ENCODE data around the gene FRMD3.

DNA sequence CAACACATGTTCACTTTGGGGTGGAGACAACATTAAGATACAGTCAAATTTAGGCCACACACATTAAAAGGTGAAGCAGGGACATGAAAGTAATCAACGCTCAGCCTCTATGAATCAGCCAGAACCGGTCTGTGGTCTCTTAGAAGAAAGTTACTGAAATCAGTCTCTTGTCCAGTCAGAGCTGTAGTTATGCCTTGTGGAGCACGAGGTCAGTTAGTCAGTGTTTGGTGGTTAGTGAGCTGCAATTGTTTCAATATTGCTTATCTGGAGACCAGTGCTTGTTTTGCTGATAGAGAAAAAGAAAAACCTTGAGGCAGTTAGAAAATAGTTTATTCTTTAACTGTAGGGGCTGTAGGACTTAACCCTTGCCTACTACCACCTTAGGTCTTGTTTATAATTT is 317.5 kb downstream of the FRMD3 start:
- TF ChIP-seq CTCF (conservative IDR thresholded peaks at IDR 0.05) (no peak), EZH2 (IDR thresholded peaks at IDR 0.05; ENCODE audit: low read depth) (no peak)
